OCI-LY1 (cell line): ENCODE results near the gene ZNF25.

Source experiments
- EZH2 ChIP-seq: fragments of 200-600 bp; sonication (generic), shearing (Covaris generic); IDR thresholded peaks from 2 replicates; pipeline ENCODE4 v1.8.0; 2017; ENCODE audit warnings: borderline replicate concordance, mixed run types, mild to moderate bottlenecking, antibody characterized with exemption, low read length, moderate library complexity, mixed read lengths
- TF ChIP-seq, protein P1 (sequence below): fragments of 200-600 bp; sonication (generic), shearing (Covaris generic); IDR thresholded peaks from 2 replicates; pipeline ENCODE4 v1.5.1; 2017; ENCODE audit warnings: mild to moderate bottlenecking, antibody characterized with exemption, low read length, moderate library complexity, mixed read lengths

DNA sequence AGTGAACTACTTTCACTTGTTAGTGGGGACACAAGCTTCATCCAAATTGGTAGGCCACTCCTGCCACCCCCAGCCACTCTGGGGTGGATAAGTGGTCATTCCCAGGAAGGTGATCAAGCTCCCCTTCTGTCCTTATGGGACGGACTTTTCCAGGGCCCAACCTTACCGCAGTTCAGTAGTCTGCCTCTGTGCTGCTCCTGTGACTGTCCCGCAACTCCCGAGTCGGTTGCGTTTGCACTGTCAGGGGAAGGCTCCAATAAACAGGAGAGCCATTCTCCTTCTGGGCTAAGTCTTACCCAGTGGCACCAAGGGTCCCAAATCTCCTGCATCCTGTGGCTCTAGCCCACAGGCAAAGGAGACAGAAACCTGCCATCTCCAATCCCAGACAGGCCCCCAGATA is 26.6 kb upstream of the ZNF25 start:
- TF ChIP-seq, protein P1, sequence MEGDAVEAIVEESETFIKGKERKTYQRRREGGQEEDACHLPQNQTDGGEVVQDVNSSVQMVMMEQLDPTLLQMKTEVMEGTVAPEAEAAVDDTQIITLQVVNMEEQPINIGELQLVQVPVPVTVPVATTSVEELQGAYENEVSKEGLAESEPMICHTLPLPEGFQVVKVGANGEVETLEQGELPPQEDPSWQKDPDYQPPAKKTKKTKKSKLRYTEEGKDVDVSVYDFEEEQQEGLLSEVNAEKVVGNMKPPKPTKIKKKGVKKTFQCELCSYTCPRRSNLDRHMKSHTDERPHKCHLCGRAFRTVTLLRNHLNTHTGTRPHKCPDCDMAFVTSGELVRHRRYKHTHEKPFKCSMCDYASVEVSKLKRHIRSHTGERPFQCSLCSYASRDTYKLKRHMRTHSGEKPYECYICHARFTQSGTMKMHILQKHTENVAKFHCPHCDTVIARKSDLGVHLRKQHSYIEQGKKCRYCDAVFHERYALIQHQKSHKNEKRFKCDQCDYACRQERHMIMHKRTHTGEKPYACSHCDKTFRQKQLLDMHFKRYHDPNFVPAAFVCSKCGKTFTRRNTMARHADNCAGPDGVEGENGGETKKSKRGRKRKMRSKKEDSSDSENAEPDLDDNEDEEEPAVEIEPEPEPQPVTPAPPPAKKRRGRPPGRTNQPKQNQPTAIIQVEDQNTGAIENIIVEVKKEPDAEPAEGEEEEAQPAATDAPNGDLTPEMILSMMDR: no peak
- TF ChIP-seq EZH2: no peak
